Activated B cell treated with CpG ODN at 0.5 μM for 24 hours (primary cell): ENCODE measurements around the gene H2BK1. TPM values are rescaled to one million over a fixed set of nuclear protein-coding genes. Genes with fewer than 3 reads are reported as not detected.

Experiments
- ATAC-seq: fragments of 200-7000 bp; cut with Tn5 transposase; one replicate; pipeline ENCODE4 v1.10.0; 2021; ENCODE audit warnings: low read depth, mild to moderate bottlenecking, moderate library complexity
- CTCF ChIA-PET: fragments of 350-600 bp; sonication (Branson Sonifier 250); formaldehyde crosslinking; loops from one replicate; lab custom pipeline; 2021; ENCODE audit warnings: antibody characterized with exemption; lab: Charles Lee
- POLR2A ChIA-PET: fragments of 350-600 bp; sonication (Branson Sonifier 250); formaldehyde crosslinking; loops from one replicate; lab custom pipeline; 2021; ENCODE audit warnings: antibody characterized with exemption; lab: Charles Lee
- DNase-seq: peaks from one replicate; pipeline ENCODE4 v3.0.0; 2022
- H3K27ac Mint-ChIP-seq: one replicate; pipeline ENCODE4 v1.8.0; 2020; ENCODE audit warnings: mixed read lengths
- H3K27me3 Mint-ChIP-seq: one replicate; pipeline ENCODE4 v1.8.0; 2021; ENCODE audit warnings: mixed read lengths
- H3K36me3 Mint-ChIP-seq: one replicate; pipeline ENCODE4 v1.8.0; 2021; ENCODE audit warnings: low read depth, mixed read lengths
- H3K4me1 Mint-ChIP-seq: one replicate; pipeline ENCODE4 v1.8.0; 2021; ENCODE audit warnings: mixed read lengths
- H3K4me3 Mint-ChIP-seq: one replicate; pipeline ENCODE4 v1.8.0; 2020; ENCODE audit warnings: mild to moderate bottlenecking, mixed read lengths
- H3K9me3 Mint-ChIP-seq: one replicate; pipeline ENCODE4 v1.8.0; 2020; ENCODE audit warnings: mixed read lengths
- CTCF ChIP-seq: fragments of 200-600 bp; IDR thresholded peaks from one replicate; pipeline ENCODE4 v1.8.0; 2022; ENCODE audit warnings: antibody characterized with exemption, mild to moderate bottlenecking
- intact Hi-C: fragments of 100-400 bp; cut with micrococcal nuclease; formaldehyde crosslinking; loops from one replicate; pipeline ENCODE4 v1.15.1; 2024
- total RNA-seq: library from RNA; stranded (reverse); gene quantifications from 2 replicates; pipeline ENCODE4 v1.2.3, GENCODE V29; 2022

The H2BK1 gene
- total RNA-seq, 1 donor from 2014 or later: 1.8 TPM

GRCh38 chr7:151209588-151209987 lies 700 bp downstream of the H2BK1 start:
- ATAC-seq (no peak), DNase-seq (no peak)
- POLR2A ChIA-PET: no interaction called here
- Mint-ChIP-seq H3K36me3 (peaks cover 34% of the 10 kb centered on the region), H3K9me3 (no peaks in the 10 kb centered on the region), H3K4me3 (no peak overlapping the region), H3K4me1 (no peaks in the 10 kb centered on the region), H3K27me3 (peaks cover 11% of the 10 kb centered on the region), H3K27ac (no peak overlapping the region)
- no peak for TF ChIP-seq CTCF
- intact Hi-C loops: no loop called here
- CTCF ChIA-PET: no interaction called here

- DNase-seq (no peak), ATAC-seq (no peak)
- Mint-ChIP-seq H3K9me3 (no peaks in the 10 kb centered on the region), H3K36me3 (peaks cover 22% of the 10 kb centered on the region), H3K4me1 (no peaks in the 10 kb centered on the region), H3K27me3 (peaks cover 20% of the 10 kb centered on the region), H3K27ac (no peak overlapping the region), H3K4me3 (no peak overlapping the region)
- CTCF ChIA-PET: no interaction called here
- no peak for TF ChIP-seq CTCF
- intact Hi-C loops: no loop called here
- POLR2A ChIA-PET: interaction anchor here (0.5 kb wide), 1 partner anchor 182 kb away, joined by 3 read pairs; no protein-coding TSS in a partner anchor
Measured at GRCh38 chr7:151208253-151208862, 1.9 kb downstream of the H2BK1 start.

DNA sequence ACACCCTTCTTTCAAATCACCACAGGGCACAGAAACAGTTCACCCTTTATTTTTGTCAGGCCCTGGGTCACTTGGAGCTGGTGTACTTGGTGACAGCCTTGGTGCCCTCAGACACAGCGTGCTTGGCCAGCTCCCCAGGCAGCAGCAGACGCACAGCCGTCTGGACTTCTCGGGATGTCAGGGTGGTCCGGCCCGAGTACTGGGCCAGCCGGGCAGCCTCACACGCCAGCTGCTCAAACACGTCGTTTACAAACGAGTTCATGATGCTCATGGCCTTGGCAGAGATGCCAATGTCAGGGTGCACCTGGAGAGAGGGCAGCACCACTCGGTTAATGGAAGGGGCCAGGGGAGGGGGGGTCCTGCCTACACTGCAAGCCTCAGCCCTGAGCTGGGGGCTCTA lies 2.5 kb downstream of the H2BK1 start:
- ATAC-seq: no peak
- no peak overlapping the region for H3K4me3 Mint-ChIP-seq
- intact Hi-C loops: no loop called here
- H3K27me3 Mint-ChIP-seq: peaks cover 21% of the 10 kb centered on the region
- H3K4me1 Mint-ChIP-seq: no peaks in the 10 kb centered on the region
- no peaks in the 10 kb centered on the region for H3K9me3 Mint-ChIP-seq
- H3K36me3 Mint-ChIP-seq: peaks cover 16% of the 10 kb centered on the region
- TF ChIP-seq CTCF: no peak
- CTCF ChIA-PET: no interaction called here
- POLR2A ChIA-PET: interaction anchor here (0.5 kb wide), 1 partner anchor 181 kb away, joined by 3 read pairs; no protein-coding TSS in a partner anchor
- no peak for DNase-seq
- H3K27ac Mint-ChIP-seq: no peak overlapping the region

DNA sequence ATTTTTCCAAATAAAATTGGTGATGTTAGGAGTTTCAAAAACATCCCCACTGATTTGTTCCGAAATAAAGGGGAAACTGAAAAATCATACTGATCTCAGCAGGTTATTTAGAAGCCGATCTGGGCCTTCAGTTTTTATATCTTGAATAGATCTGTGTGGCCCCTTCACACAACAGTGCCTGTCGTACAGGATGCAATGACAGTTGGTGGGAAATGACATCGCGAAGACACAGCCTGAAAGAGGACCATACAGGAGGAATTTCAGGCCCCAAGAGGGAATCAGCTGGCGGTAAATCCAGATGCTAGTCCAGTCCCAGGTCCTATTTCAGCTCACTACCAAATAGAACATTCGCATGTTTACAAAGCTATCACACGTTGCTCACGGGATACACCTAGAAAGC lies 3.0 kb downstream of the H2BK1 start:
- H3K27ac Mint-ChIP-seq: no peak overlapping the region
- TF ChIP-seq CTCF: no peak
- peaks cover 13% of the 10 kb centered on the region for H3K36me3 Mint-ChIP-seq
- ChIA-PET POLR2A (no interaction called here), CTCF (no interaction called here)
- H3K27me3 Mint-ChIP-seq: peaks cover 21% of the 10 kb centered on the region
- no peaks in the 10 kb centered on the region for H3K4me1 Mint-ChIP-seq
- no peaks in the 10 kb centered on the region for H3K9me3 Mint-ChIP-seq
- DNase-seq (no peak), ATAC-seq (no peak)
- H3K4me3 Mint-ChIP-seq: no peak overlapping the region
- intact Hi-C loops: no loop called here

DNA sequence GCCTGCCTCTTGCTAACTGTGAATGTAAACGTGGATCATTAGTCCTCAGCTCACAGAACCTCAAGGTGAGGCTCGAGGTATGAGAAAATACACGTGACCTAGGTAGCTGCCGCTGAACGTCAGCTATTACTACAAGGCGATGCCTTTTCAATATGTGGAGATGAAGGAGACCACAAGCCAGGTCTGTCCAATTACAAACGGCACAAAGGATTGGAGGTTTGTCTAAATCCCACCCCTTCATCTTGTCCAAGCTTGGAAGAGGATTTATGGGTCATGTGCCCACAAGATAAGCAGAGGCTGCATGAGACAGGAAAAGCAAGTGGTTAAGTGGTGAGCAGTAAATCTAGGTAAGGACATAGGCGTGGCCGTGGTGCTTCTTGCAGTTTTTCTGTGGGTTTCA lies 3.4 kb downstream of the H2BK1 start:
- intact Hi-C loops: no loop called here
- H3K36me3 Mint-ChIP-seq: peaks cover 11% of the 10 kb centered on the region
- H3K9me3 Mint-ChIP-seq: no peaks in the 10 kb centered on the region
- ChIA-PET CTCF (no interaction called here), POLR2A (no interaction called here)
- H3K27me3 Mint-ChIP-seq: peaks cover 21% of the 10 kb centered on the region
- TF ChIP-seq CTCF: no peak
- H3K4me1 Mint-ChIP-seq: no peaks in the 10 kb centered on the region
- ATAC-seq: no peak
- no peak for DNase-seq
- no peak overlapping the region for H3K27ac Mint-ChIP-seq
- no peak overlapping the region for H3K4me3 Mint-ChIP-seq
